SW 1271 (cell line): ENCODE results near the gene RPAIN.

ENCODE experiments used
- DNase-seq, 2 experiments: peaks; one replicate each; lab custom pipeline; 2025; lab: John Stamatoyannopoulos, UW

The RPAIN gene, protein sequence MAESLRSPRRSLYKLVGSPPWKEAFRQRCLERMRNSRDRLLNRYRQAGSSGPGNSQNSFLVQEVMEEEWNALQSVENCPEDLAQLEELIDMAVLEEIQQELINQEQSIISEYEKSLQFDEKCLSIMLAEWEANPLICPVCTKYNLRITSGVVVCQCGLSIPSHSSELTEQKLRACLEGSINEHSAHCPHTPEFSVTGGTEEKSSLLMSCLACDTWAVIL

GRCh38 chr17:5419959-5420653 is at the start of gene RPAIN:
Gene RPAIN, plus strand, starts transcription at chr17:5420182. Its CDS starts 29 bp downstream, at chr17:5420211.
- DNase-seq, result peak; percentile 76 to 94

GRCh38 chr17:5370411-5370810 is 49.6 kb upstream of the RPAIN start:
- no peak for DNase-seq

- DNase-seq, result no peak
These were observed 46.9 kb upstream of the RPAIN start for GRCh38 chr17:5373112-5373511.

DNA sequence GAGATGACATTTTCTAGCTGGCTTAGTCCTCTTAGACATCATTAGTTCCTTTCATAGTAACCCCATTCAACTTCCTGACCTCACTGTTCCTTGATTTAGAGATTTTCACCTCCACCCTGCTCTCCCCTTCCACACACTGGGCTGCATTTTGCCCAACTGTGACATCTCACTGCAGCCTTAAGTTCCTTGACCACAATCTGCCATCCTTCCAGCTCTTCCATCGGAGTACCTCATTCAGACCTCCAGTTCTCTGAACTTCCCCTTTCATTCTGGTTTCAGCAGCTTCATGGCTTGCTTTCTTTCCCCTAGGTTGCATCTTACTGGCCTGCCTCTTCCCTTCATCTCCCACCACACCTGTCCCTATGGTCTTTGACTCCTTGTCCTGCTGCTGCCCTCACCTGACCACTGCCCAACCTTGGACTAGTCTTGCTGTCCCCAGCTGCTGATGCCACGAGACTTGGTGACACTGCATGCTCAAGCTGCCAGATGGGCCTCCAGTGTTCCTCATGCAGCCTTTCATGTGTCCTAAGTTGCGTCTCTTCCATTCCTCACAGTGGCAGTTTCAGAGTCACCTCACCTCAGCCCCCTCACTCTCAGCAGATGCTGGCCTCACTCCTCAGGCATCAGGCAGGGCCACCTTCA is 41.3 kb upstream of the RPAIN start:
- DNase-seq, result no peak

DNA sequence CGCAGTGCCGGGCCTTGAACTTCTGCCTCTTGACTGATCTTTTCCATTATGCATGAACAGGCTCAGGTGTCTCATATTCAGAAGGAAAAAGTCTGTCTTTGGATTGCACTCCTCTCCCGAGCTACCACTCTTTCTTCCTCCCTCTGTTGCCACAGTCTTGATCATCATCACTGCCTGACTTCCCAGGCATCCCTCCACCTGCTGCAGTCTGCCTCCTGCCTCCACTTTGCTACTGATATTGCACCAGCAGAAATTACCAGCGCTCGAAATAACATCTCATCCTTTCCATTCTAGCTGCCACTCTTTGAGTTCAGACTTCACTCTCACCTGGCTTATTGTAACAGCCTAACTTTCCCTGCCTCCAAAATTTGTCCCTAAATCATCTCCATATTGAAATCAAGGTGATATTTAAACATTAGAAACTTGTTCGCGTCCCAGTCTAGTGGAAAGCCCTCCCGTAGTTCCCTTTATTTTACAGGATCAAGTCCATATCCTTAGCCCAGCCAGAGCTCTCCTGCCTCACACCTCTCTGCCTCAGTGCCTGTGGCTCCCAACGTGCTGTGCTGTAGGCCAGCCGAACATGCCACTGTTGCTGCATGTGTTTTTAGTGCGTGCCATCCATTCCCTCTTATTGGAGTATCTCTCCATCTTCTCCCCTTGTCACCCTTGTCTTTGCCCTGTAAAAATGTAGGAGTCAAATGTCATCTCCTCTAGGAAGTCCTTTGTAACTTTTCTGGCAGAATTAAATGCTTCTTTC is 40.5 kb upstream of the RPAIN start:
- DNase-seq, result no peak

GRCh38 chr17:5380491-5381135 is 39.4 kb upstream of the RPAIN start:
- no peak for DNase-seq

DNA sequence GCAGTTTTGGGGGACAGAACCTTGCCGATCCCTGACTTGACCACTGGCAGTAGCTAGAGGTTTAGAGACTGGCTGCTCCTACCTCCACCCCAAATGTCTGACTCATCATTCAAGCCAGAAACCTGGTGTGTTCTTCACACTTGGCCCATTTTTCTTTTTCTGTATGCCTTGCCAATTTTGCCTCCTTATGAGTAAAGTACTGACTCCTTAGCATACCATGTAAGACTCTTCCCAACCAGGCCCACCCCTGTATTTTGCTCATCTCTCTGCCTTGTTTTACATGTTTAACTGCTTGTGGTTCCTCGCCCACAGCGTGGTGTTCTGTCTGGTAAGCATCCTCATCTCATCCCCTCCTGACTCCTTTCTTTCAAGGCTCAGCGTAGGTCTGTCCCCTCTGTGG is 38.4 kb upstream of the RPAIN start:
- no peak for DNase-seq

DNA sequence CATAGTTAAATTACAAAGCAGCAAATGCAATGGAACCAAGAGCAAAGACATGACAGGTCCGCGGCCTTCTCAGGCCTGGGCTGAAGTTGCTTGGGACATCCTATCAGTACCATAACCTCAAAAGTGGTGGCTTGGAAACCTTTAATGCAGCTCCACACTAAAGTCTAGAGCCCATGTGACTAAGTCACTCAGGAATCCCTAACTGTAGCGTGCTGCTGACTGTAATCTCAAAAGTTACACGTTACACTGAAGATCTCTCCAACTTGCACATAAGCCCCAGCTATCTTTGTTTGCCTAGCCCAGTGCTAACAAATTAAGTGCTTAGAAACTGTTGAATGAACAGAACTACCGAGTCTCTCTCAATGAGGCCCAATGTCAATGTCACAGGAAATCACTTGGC is 28.3 kb upstream of the RPAIN start:
- DNase-seq, result no peak

DNA sequence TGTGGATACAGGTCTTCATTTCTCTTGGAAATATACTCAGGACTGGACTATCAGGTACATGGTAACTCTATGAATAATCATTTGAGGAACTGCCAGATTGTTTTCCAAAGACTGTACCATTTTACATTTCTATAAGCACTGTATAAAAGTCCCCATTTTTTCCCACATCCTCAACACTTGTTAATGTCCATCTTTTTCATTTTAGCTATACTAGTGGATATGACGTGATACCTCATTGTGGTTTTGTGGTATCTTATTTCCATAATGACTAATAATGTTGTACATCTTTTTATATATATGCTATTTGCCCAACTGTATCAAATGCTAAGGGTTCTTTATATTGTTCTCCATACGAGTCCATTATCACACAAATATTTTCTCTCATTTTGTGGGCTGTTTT is 23.4 kb upstream of the RPAIN start:
- no peak for DNase-seq

DNA sequence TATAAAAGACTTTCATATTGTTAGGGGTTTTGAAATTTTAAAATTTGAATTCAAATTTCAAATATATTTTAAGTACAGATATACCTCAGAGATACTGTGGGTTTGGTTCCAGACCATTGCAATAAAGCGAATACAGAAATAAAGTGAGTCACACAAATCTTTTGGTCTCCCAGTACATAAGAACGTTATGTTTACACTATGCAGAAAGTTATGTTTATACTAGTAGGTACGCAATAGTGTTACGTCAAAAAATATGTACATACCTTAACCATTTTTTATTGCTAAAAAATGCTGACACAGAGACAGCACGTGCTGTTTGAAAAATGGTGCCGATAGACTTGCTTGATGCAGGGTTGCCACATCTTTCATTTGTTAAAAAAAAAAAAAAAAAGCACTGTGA is 20.2 kb upstream of the RPAIN start:
- DNase-seq, result no peak

- DNase-seq, result no peak
These were observed 14.6 kb upstream of the RPAIN start for GRCh38 chr17:5405400-5405799.

- no peak for DNase-seq
These were observed 11.8 kb upstream of the RPAIN start for GRCh38 chr17:5408186-5408585.

DNA sequence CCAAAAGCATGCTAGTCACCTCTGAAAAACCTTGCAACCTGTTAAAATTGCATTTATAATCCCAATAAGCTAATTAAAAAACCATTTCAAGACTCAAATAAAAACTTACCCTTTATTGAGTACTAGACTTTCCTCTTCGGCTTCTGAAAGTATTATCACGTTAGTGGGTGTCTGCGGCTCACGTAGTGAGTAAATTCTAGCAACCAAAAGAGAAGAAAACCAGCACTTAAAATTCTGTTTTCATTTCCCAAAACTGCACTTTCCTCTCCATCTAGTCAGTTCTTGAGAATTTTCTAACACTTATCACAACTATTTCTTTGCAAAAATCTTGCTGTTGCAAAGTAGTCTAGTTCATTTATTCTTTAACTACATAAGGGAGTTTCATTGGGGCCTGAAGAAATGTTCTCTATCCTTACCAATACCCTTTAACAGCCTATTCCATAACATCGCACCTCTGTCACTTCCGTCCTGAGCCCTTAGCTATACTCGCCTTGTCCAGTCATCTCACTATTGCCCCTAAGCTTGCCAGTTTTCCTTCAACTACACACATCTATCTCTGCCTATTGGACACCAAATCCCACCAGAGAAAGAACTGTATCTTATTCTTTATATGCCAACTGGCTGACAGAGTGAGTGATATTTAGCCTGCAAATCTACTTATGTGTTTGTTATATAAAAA is 9.2 kb upstream of the RPAIN start:
- no peak for DNase-seq

- DNase-seq, result peak in 1 of 2 experiments; percentile 84
These were observed 6.3 kb upstream of the RPAIN start for GRCh38 chr17:5413682-5414081.

- no peak for DNase-seq
These were observed 3.1 kb upstream of the RPAIN start for GRCh38 chr17:5416901-5417300.

DNA sequence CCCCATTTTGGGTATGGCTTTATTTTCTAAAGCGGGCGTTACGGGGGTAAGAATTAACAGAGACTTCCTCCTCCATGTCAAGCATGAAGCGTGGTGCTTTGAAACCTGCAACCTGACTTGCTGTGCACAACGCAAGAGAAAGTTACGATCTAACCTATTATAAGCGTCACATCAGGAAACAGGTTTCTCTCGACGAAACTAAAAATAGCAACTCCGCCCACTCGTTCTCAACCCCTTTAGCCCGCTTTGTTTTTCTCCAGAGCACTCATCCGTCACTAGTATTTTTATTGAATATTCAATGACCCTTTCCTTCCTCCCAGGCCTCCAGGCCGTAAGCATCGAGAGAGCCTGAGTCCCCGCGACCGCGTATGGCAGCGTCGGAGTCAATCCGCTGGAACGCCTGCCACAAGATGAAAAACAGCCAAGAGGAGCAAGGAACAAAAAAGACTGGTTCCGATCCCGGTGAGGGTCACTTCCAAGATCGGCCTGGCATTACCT is 1.1 kb upstream of the RPAIN start:
- no peak for DNase-seq

DNA sequence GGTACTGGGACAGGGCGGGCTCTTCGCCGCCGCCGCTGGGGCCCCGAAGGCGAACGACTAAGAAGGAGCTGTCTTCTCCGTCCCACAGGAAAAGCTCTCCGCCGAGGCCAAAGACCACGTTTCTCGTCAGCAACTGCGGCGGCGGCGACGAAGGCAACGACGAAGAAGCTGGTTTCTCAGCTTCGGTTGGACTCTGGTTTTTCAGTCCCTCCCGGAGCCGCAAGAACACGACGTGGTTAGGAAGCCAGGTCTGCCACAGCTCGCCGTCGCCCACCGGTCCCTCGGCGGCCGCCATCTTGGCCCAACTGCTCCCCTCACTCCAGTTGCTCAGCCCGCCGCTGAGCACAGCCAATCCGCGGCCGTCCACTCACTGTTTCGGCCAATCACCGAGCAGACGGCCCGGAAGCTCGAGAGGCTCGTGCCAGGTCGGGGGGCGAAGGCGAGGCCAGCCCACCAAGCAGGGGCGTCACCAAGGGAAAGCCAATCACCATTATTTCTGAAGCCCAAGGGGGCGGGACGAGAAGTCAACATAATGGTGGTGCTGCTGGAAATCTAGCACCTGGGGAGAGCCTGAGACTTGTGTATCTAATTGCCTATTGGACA is 525 bp upstream of the RPAIN start, which contains the start of gene NUP88:
Gene NUP88, minus strand, starts transcription at position 307 of the 603 bp plus-strand sequence. Its CDS starts 12 bp downstream, at position 295.
- peak; percentile 92 to 97 for DNase-seq

DNA sequence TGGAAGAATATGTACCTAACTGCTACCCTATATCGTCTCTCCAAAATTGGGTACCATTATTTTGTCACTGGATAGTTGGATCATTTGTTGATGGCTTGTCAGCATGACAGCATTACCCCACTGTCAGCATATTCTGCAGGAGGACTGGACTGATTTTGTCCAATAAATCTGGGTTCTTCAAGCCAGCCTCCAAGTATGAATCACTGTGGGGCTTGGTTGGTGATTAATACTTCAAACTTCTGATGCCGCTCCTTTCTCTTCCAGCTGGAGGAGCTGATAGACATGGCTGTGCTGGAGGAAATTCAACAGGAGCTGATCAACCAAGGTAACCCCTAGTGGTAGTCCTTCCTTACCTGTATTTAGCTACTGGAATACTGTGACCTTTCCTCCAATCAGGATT is 2.5 kb downstream of the RPAIN start:
- DNase-seq, result peak; percentile 33 to 47

DNA sequence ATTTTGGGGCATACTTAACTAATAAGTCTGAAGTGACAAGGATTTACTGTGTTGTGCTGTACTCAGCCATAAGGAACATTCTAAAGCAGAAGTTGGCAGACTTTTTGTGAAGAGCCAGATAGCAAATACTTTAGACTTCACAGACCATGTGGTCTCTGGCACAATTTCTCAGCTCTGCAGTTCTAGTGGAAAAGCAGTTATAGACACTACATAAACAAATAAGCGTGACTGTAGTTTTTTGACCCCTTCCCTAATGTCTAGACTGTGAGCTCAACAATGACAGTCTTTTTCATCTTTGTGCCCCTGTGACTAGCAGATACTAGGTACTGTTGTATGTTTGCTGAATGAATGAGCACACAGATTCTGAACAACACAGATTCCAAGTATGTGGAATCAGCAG is 4.9 kb downstream of the RPAIN start:
- no peak for DNase-seq

DNA sequence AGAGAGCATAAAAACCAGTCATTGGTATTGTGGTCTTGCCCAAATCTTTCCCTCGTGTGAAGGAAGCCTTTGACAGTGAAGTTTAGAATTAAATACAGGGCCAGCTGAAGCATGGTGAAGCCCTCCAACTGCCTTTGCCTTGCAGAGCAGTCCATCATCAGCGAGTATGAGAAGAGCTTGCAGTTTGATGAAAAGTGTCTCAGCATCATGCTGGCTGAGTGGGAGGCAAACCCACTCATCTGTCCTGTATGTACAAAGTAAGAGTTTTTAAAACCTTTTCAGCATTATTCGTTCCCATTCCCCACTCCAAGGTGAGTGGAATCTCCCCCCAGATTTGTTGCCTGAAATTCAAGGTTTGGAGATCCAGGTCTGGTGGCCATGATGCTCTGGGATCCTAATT is 5.8 kb downstream of the RPAIN start:
- DNase-seq, result no peak
